Upper lobe of right lung (tissue), 1 donor: Measurements from ENCODE around the gene GCLC. TPM values are rescaled to one million over a fixed set of nuclear protein-coding genes. Genes with fewer than 3 reads are reported as not detected.

Experiments used
- ATAC-seq: fragments of 200-7000 bp; cut with Tn5 transposase; one replicate; pipeline ENCODE4 v1.9.1; 2020; ENCODE audit warnings: mild to moderate bottlenecking, moderate library complexity
- DNase-seq: peaks from one replicate; pipeline ENCODE4 v3.0.0-alpha.2; 2020
- H3K27ac ChIP-seq: fragments of 200-600 bp; one replicate; pipeline ENCODE4 v1.8.0; 2022
- H3K27me3 ChIP-seq: fragments of 200-600 bp; one replicate; pipeline ENCODE4 v1.8.0; 2022; ENCODE audit warnings: mild to moderate bottlenecking
- H3K36me3 ChIP-seq: fragments of 200-600 bp; one replicate; pipeline ENCODE4 v1.8.0; 2022
- H3K4me1 ChIP-seq: fragments of 200-600 bp; one replicate; pipeline ENCODE4 v1.8.0; 2022
- H3K4me3 ChIP-seq: fragments of 200-600 bp; one replicate; pipeline ENCODE4 v1.8.0; 2022; ENCODE audit warnings: mild to moderate bottlenecking
- H3K9me3 ChIP-seq: fragments of 200-600 bp; one replicate; pipeline ENCODE4 v1.8.0; 2022
- intact Hi-C: fragments of 100-400 bp; cut with DNase I; formaldehyde crosslinking; loops from one replicate; pipeline ENCODE4 v1.11.0; 2022
- total RNA-seq: library from RNA; stranded (reverse); fragmentation: NEBNext Ultra II Directional; extraction: Animal tissue kit (Norgen Biotek cat#: 25700); gene quantifications from one replicate; pipeline ENCODE4 v1.2.1, GENCODE V29; 2021
- TF ChIP-seq, protein P1 (sequence below): fragments of 200-600 bp; IDR thresholded peaks from one replicate; pipeline ENCODE4 v1.8.0; 2022; ENCODE audit warnings: antibody characterized with exemption
- donor health status: DM: no; HTN: yes; CAD: no; lungs with severe emphysema.

GCLC gene
- total RNA-seq, 1 donor from 2014 or later = 40.0 TPM

DNA sequence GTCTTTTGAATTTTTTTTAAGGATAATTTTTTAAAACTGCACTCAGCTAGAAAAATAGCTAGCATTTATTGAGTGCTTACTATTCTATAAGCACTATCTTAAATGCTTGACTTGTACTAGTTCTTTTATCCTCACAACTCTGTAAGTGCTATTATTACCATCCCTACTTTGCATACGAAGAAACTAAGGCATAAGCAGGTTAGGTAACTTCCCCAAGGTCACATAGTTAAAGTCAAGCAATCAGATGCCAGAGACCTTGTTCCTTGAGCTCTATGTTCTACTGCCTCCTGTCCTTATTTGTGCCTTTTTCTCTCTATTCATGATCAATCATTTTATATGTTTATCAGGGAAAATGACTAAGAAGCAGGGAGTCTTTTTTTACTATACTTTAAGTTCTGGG is 65.0 kb downstream of the GCLC start:
- intact Hi-C loops = loop anchor here (5.0 kb wide), 1 partner anchor 308 kb away; no protein-coding TSS in a partner anchor
- Histone ChIP-seq H3K4me1 (peaks cover 9% of the 10 kb centered on the region), H3K27ac (no peak overlapping the region), H3K36me3 (no peaks in the 10 kb centered on the region), H3K9me3 (no peaks in the 10 kb centered on the region), H3K27me3 (no peaks in the 10 kb centered on the region), H3K4me3 (no peak overlapping the region)
- ATAC-seq (no peak), DNase-seq (no peak)
- TF ChIP-seq, protein P1, sequence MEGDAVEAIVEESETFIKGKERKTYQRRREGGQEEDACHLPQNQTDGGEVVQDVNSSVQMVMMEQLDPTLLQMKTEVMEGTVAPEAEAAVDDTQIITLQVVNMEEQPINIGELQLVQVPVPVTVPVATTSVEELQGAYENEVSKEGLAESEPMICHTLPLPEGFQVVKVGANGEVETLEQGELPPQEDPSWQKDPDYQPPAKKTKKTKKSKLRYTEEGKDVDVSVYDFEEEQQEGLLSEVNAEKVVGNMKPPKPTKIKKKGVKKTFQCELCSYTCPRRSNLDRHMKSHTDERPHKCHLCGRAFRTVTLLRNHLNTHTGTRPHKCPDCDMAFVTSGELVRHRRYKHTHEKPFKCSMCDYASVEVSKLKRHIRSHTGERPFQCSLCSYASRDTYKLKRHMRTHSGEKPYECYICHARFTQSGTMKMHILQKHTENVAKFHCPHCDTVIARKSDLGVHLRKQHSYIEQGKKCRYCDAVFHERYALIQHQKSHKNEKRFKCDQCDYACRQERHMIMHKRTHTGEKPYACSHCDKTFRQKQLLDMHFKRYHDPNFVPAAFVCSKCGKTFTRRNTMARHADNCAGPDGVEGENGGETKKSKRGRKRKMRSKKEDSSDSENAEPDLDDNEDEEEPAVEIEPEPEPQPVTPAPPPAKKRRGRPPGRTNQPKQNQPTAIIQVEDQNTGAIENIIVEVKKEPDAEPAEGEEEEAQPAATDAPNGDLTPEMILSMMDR = no peak

DNA sequence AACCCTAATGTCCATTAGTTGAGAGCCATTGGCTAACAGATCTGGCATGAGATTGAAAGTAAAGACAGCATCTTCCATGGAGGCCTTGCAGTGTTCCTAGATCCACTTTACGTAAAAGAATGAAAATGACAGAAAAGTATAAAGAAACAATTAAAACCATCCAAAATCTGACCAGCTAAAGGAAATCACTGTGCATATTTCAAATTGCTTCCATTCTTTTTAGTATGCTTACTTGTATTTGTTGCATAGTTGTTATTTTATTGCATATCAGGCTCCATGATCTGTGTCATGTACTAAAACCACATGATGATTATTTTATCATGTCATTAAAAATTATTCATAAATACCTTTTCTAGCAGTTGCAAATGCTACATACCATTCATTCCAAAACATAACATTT is 67.9 kb downstream of the GCLC start:
- Histone ChIP-seq H3K9me3 (no peaks in the 10 kb centered on the region), H3K4me1 (no peaks in the 10 kb centered on the region), H3K36me3 (no peaks in the 10 kb centered on the region), H3K27me3 (no peaks in the 10 kb centered on the region), H3K4me3 (no peak overlapping the region), H3K27ac (no peak overlapping the region)
- TF ChIP-seq, protein P1 = no peak
- intact Hi-C loops = no loop called here
- no peak for ATAC-seq
- DNase-seq = no peak

DNA sequence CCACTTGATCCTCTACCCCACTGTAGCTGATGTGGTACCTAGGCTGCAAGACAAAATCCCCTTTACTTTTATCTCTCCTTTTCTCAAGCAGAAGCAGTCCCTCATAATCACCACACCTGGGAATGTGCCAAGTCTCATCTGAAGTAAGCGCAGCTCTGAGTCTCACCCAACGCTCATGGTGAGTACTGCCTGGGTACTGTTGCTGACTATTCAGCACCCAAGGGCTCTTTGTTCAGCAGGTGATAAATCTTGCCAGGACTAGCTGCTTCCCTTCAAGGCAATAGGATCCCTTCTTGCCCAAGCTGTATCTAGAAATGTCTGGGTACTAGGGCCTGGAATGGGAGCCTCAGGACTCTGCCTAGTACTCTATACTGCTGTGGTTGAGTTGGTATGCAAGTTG is 70.9 kb downstream of the GCLC start:
- DNase-seq (no peak), ATAC-seq (no peak)
- H3K4me1 ChIP-seq = no peaks in the 10 kb centered on the region
- intact Hi-C loops = no loop called here
- no peaks in the 10 kb centered on the region for H3K27me3 ChIP-seq
- H3K9me3 ChIP-seq = no peaks in the 10 kb centered on the region
- H3K27ac ChIP-seq = no peak overlapping the region
- no peaks in the 10 kb centered on the region for H3K36me3 ChIP-seq
- H3K4me3 ChIP-seq = no peak overlapping the region
- TF ChIP-seq, protein P1 = no peak

DNA sequence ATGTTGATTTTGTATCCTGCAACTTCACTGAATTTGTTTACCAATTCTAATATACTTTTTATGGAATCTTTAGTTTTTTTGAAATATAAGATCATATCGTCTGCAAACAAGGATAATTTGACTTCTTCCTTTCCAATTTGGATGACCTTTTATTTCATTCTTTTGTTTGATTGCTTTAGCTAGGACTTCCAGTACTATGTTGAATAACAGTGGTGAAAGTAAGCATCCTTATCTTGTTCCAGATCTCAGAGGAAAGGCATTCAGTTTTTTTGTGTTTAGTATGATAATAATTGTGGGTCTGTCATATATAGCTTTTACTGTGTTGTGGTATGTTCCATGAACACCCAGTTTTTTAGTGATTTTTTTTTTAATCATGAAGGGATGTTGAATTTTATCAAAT is 75.7 kb downstream of the GCLC start:
- H3K4me1 ChIP-seq = peaks cover 6% of the 10 kb centered on the region
- intact Hi-C loops = no loop called here
- H3K4me3 ChIP-seq = no peak overlapping the region
- TF ChIP-seq, protein P1 = no peak
- ATAC-seq (no peak), DNase-seq (no peak)
- H3K36me3 ChIP-seq = no peaks in the 10 kb centered on the region
- H3K27ac ChIP-seq = no peak overlapping the region
- H3K27me3 ChIP-seq = no peaks in the 10 kb centered on the region
- H3K9me3 ChIP-seq = no peaks in the 10 kb centered on the region

DNA sequence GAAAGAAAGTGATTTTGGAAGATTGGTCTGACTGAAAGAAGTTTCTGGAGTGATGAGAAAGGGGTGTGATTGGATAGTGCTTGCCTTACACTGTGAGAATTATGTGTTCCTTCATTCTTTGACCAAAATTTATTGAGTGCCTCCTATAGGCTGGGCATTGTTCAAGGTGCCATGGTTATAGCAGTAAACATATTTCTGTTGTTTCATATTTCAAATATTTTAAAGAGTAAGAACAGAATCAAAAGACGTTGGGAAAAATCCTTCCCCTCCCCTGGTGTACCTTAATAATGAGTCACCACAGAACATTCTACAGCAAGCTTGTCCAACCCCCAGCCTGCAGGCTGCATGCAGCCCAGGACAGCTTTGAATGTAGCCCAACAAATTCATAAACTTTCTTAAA is 78.6 kb downstream of the GCLC start:
- Histone ChIP-seq H3K27me3 (no peaks in the 10 kb centered on the region), H3K27ac (peak overlapping the region; percentile 66), H3K4me3 (no peak overlapping the region), H3K36me3 (no peaks in the 10 kb centered on the region), H3K4me1 (peaks cover 13% of the 10 kb centered on the region), H3K9me3 (no peaks in the 10 kb centered on the region)
- TF ChIP-seq, protein P1 = no peak
- intact Hi-C loops = no loop called here
- ATAC-seq (no peak), DNase-seq (no peak)

DNA sequence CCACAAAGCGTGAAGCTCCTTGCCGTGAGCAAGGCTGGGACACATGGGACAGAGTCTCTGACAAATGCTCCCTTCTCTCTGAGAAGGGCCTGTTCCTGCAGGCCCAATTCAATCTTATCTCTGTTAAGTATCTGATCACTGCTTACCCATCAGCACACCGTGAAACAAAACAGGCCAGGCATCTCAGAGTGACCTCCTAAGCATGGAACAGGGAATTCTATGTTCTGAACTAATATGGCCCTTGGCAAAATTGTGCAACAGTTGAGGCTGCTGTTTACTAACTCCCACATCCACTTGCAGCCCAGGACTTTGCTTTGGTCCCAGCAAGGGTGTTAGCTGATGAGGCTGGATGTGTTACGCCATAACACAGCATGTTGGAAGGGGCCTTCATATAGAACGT is 79.2 kb downstream of the GCLC start:
- ATAC-seq = peak; percentile 29
- H3K27me3 ChIP-seq = no peaks in the 10 kb centered on the region
- H3K4me3 ChIP-seq = no peak overlapping the region
- no peaks in the 10 kb centered on the region for H3K9me3 ChIP-seq
- TF ChIP-seq, protein P1 = no peak
- peak overlapping the region; percentile 66 for H3K27ac ChIP-seq
- peaks cover 18% of the 10 kb centered on the region for H3K4me1 ChIP-seq
- H3K36me3 ChIP-seq = no peaks in the 10 kb centered on the region
- intact Hi-C loops = no loop called here
- no peak for DNase-seq
